ENCODE measurements around the gene FUBP1. TPM values are rescaled to one million over a fixed set of nuclear protein-coding genes. Genes with fewer than 3 reads are reported as not detected.

The FUBP1 gene
- total RNA-seq, 6 experiments from 2014 or later, result 94.7 to 125 (median 119) TPM

- Mint-ChIP-seq H3K27me3 (ENCODE audit: insufficient read depth) (no peaks in the 10 kb centered on the region), H3K36me3 (ENCODE audit: low read depth) (peaks cover 29% of the 10 kb centered on the region), H3K27ac (peak overlapping the region; percentile 1; the same call in 1 of the 2 replicates)
These were observed 79.1 kb downstream of the FUBP1 start for GRCh38 chr1:77899647-77900320.

More at GRCh38 chr1:77899647-77900320, 79.1 kb downstream of the FUBP1 start:
- H3K4me1 Mint-ChIP-seq (ENCODE audit: low read depth), result peaks cover 44% of the 10 kb centered on the region
- no peak for DNase-seq
- H3K9me3 Mint-ChIP-seq, result peaks cover 4% of the 10 kb centered on the region
- TF ChIP-seq CTCF (IDR thresholded peaks at IDR 0.05), result no peak
- no peak overlapping the region for H3K4me3 Mint-ChIP-seq

Other genes with a start within 250 kb of the FUBP1 start
- 10 to 100 TPM; 44.0 to 55.6 (median 50.5) TPM for gene USP33, start 219.2 kb downstream of the FUBP1 start, total RNA-seq (2021; fragmentation: NEBNext Ultra II Directional; extraction: Animal tissue kit (Norgen Biotek cat#: 25700))
- 10 to 100 TPM; 17.8 to 23.4 (median 21.4) TPM for gene MIGA1, start 199.4 kb downstream of the FUBP1 start, total RNA-seq (2021; fragmentation: NEBNext Ultra II Directional; extraction: Animal tissue kit (Norgen Biotek cat#: 25700))
- 10 to 100 TPM; 51.9 to 64.6 (median 56.5) TPM for gene NEXN, start 90.4 kb downstream of the FUBP1 start, total RNA-seq (2021; fragmentation: NEBNext Ultra II Directional; extraction: Animal tissue kit (Norgen Biotek cat#: 25700))
- gene DNAJB4, start 25.9 kb upstream of the FUBP1 start, total RNA-seq (2021; fragmentation: NEBNext Ultra II Directional; extraction: Animal tissue kit (Norgen Biotek cat#: 25700)), result 100 to 1,000 TPM in 3 of 6 experiments, 10 to 100 TPM in 3; 89.6 to 245 (median 99.0) TPM
- under 1 TPM; 0.17 to 1.00 (median 0.26) TPM for gene GIPC2, start 66.9 kb upstream of the FUBP1 start, total RNA-seq (2021; fragmentation: NEBNext Ultra II Directional; extraction: Animal tissue kit (Norgen Biotek cat#: 25700))

Measured in HFFc6 (cell line).